ENCODE measurements around the gene CBLB. TPM values are rescaled to one million over a fixed set of nuclear protein-coding genes. Genes with fewer than 3 reads are reported as not detected.

The CBLB gene
- total and polyA plus RNA-seq, 2 of the 4 experiments (the other 2 are of a cell fraction): 10.1 to 20.1 TPM

GRCh38 chr3:105827959-105828358 lies 40.9 kb downstream of the CBLB start:
- peak; percentile 90 for DNase-seq
- ChIA-PET CTCF (interaction anchor here (0.6 kb wide), 1 partner anchor 107 kb away, joined by 3 read pairs; no protein-coding TSS in a partner anchor), POLR2A (ENCODE audit: unreplicated experiment) (no interaction called here)
- TF ChIP-seq MAZ (IDR thresholded peaks at IDR 0.05; ENCODE audit: borderline replicate concordance, low read depth, low read length) (peak; percentile 35; the same call in 1 of the 2 replicates), USF2 (IDR thresholded peaks at IDR 0.05; ENCODE audit: low read depth, low read length) (no peak), RAD21 (IDR thresholded peaks at IDR 0.05; ENCODE audit: low read length) (peak; percentile 52; the same call in 1 of the 2 replicates), MXI1 (IDR thresholded peaks at IDR 0.05; ENCODE audit: borderline replicate concordance, low read depth, low read length) (peak; percentile 65; the same call in 1 of the 2 replicates), RFX5 (IDR thresholded peaks at IDR 0.05; ENCODE audit: low read depth, low read length) (no peak), MAFK (IDR thresholded peaks at IDR 0.05; ENCODE audit: low read depth, low read length) (peak; percentile 26; the same call in 1 of the 2 replicates), FOS (IDR thresholded peaks at IDR 0.05; ENCODE audit: low read depth, low read length) (peak; percentile 81), CEBPB (IDR thresholded peaks at IDR 0.05; ENCODE audit: low read depth, low read length) (no peak), CTCF (conservative IDR thresholded peaks at IDR 0.05; ENCODE audit: low read depth, low read length) (peak; percentile 62), ELK1 (IDR thresholded peaks at IDR 0.05; ENCODE audit: borderline replicate concordance, low read depth, low read length) (no peak), SMC3 (IDR thresholded peaks at IDR 0.05; ENCODE audit: low read depth, low read length) (peak; percentile 32), CHD1 (IDR thresholded peaks at IDR 0.05; ENCODE audit: low read depth, low read length) (no peak), RCOR1 (IDR thresholded peaks at IDR 0.05; ENCODE audit: insufficient replicate concordance, low read length) (peak; percentile 55), BHLHE40 (IDR thresholded peaks at IDR 0.05; ENCODE audit: low read depth, low read length) (peak; percentile 61; the same call in 1 of the 2 replicates), POLR2A (IDR thresholded peaks at IDR 0.05; ENCODE audit: low read depth, low read length) (no peak)
- Histone ChIP-seq H2AK9ac (replicated peaks; ENCODE audit: low read depth, low read length, poor library complexity) (no peak overlapping the region), H3K9ac (ENCODE audit: low read depth, low read length) (no peak overlapping the region), H3K4me2 (ENCODE audit: low read depth, low read length) (no peak overlapping the region), H2BK20ac (ENCODE audit: low read depth, low read length) (no peak overlapping the region), H3K9me3 (ENCODE audit: control insufficient read depth, insufficient read depth, low read length) (no peaks in the 10 kb centered on the region), H3K27me3 (ENCODE audit: control insufficient read depth, insufficient read depth, low read length) (no peaks in the 10 kb centered on the region), H2BK120ac (ENCODE audit: low read depth, low read length) (peak overlapping the region; percentile 11; the same call in 1 of the 2 replicates), H2AFZ (replicated peaks; ENCODE audit: low read length, poor library complexity) (peak overlapping the region; percentile 54), H4K91ac (ENCODE audit: insufficient read depth, low read depth, low read length) (no peak overlapping the region), H3K36me3 (ENCODE audit: control insufficient read depth, insufficient read depth, low read length) (no peaks in the 10 kb centered on the region), H3K4ac (ENCODE audit: low read depth, low read length) (no peak overlapping the region), H3K27ac (ENCODE audit: insufficient read depth, low read length) (no peak overlapping the region), H2BK15ac (ENCODE audit: low read depth, low read length) (peak overlapping the region; percentile 16; the same call in 1 of the 3 replicates), H3K56ac (ENCODE audit: extremely low read depth, insufficient read depth, low read length) (no peak overlapping the region), H3K79me1 (ENCODE audit: low read depth in 1 of 2, low read length in 2 of 2) (peaks cover 15 to 32% of the 10 kb centered on the region in 2 experiments), H4K8ac (ENCODE audit: low read depth in 2 of 2, low read length in 2 of 2) (peak overlapping the region in 1 of 2 experiments; percentile 20; a peak in 1 of 4 replicates), H3K4me1 (ENCODE audit: control insufficient read depth, insufficient read depth, low read length) (peaks cover 11% of the 10 kb centered on the region), H3K18ac (ENCODE audit: low read depth, low read length) (no peak overlapping the region), H4K20me1 (ENCODE audit: insufficient read depth, low read length) (peaks cover 4% of the 10 kb centered on the region; the same call in 1 of the 2 replicates), H4K5ac (ENCODE audit: low read depth, low read length) (no peak overlapping the region), H3K9me1 (ENCODE audit: insufficient read depth, low read length) (peaks cover 15% of the 10 kb centered on the region), H3K4me3 (ENCODE audit: insufficient read depth, low read depth, low read length) (no peak overlapping the region), H3K23ac (ENCODE audit: low read depth, low read length) (no peak overlapping the region), H2AK5ac (ENCODE audit: low read depth, low read length) (peak overlapping the region; percentile 12; the same call in 1 of the 2 replicates), H2BK5ac (ENCODE audit: low read depth, low read length, poor library complexity, severe bottlenecking) (peak overlapping the region; percentile 67), H3K14ac (replicated peaks; ENCODE audit: low read depth, low read length) (no peak overlapping the region)
- no TSS peak for BruUV-seq (replicated peaks)
- dilution Hi-C loops (cut with HindIII; ENCODE audit: low sequenced_read_pairs, unreplicated experiment) (no loop called here), intact Hi-C loops (cut with micrococcal nuclease) (no loop called here), in situ Hi-C loops (cut with MboI; ENCODE audit: low sequenced_read_pairs) (no loop called here)
- no CpG with 5 or more reads among the region's 2 CpGs for WGBS, 2 experiments (ENCODE audit: extremely low coverage in 2 of 2, insufficient read length in 1 of 2)
- ATAC-seq (ENCODE audit: low read depth): peak; percentile 67
